Measurements from ENCODE around the gene ARMH3.

Gene ARMH3

GRCh38 chr10:101938305-101939007 is 117.5 kb downstream of the ARMH3 start:
- Histone ChIP-seq H3K27ac (ENCODE audit: low read depth, low read length) (no peak overlapping the region), H3K9ac (ENCODE audit: low read depth, low read length) (no peak overlapping the region)

GRCh38 chr10:101935431-101935830 is 120.5 kb downstream of the ARMH3 start:
- Histone ChIP-seq H3K4me1 (ENCODE audit: insufficient read depth, low read length) (peaks cover 7% of the 10 kb centered on the region; the same call in 1 of the 2 replicates), H3K27ac (ENCODE audit: low read depth, low read length) (no peak overlapping the region), H3K4me3 (ENCODE audit: low read length) (no peak overlapping the region), H3K9ac (ENCODE audit: low read depth, low read length) (no peak overlapping the region), H3K27me3 (ENCODE audit: insufficient read depth, low read length) (no peaks in the 10 kb centered on the region), H3K36me3 (ENCODE audit: insufficient read depth, low read length) (no peaks in the 10 kb centered on the region; the same call in 1 of the 2 replicates), H3K9me3 (ENCODE audit: insufficient read depth, low read depth, low read length) (no peaks in the 10 kb centered on the region)
- WGBS: 90% methylated on average over 2 of the region's 2 CpGs

More at GRCh38 chr10:101938305-101939007, 117.5 kb downstream of the ARMH3 start:
- Histone ChIP-seq H3K27me3 (ENCODE audit: insufficient read depth, low read length) (no peaks in the 10 kb centered on the region), H3K4me1 (ENCODE audit: insufficient read depth, low read length) (peaks cover 7% of the 10 kb centered on the region; the same call in 1 of the 2 replicates), H3K9me3 (ENCODE audit: insufficient read depth, low read depth, low read length) (no peaks in the 10 kb centered on the region), H3K4me3 (ENCODE audit: low read length) (no peak overlapping the region), H3K36me3 (ENCODE audit: insufficient read depth, low read length) (no peaks in the 10 kb centered on the region; the same call in 1 of the 2 replicates)
- 97% methylated on average over 3 of the region's 3 CpGs for WGBS

GRCh38 chr10:101934686-101935305 is 121.2 kb downstream of the ARMH3 start:
- no peaks in the 10 kb centered on the region; the same call in 1 of the 2 replicates for H3K36me3 ChIP-seq (ENCODE audit: insufficient read depth, low read length)
- H3K9me3 ChIP-seq (ENCODE audit: insufficient read depth, low read depth, low read length): no peaks in the 10 kb centered on the region
- WGBS: 94% methylated on average over 1 of the region's 3 CpGs
- no peaks in the 10 kb centered on the region for H3K27me3 ChIP-seq (ENCODE audit: insufficient read depth, low read length)
- no peak overlapping the region for H3K9ac ChIP-seq (ENCODE audit: low read depth, low read length)
- H3K4me3 ChIP-seq (ENCODE audit: low read length): no peak overlapping the region
- H3K4me1 ChIP-seq (ENCODE audit: insufficient read depth, low read length): peaks cover 7% of the 10 kb centered on the region; the same call in 1 of the 2 replicates
- H3K27ac ChIP-seq (ENCODE audit: low read depth, low read length): no peak overlapping the region

- no peaks in the 10 kb centered on the region for H3K27me3 ChIP-seq (ENCODE audit: insufficient read depth, low read length)
- WGBS: 96% methylated on average over 4 of the region's 4 CpGs
- H3K36me3 ChIP-seq (ENCODE audit: insufficient read depth, low read length): no peaks in the 10 kb centered on the region; the same call in 1 of the 2 replicates
- H3K4me1 ChIP-seq (ENCODE audit: insufficient read depth, low read length): peaks cover 7% of the 10 kb centered on the region; the same call in 1 of the 2 replicates
- no peak overlapping the region for H3K9ac ChIP-seq (ENCODE audit: low read depth, low read length)
- no peaks in the 10 kb centered on the region for H3K9me3 ChIP-seq (ENCODE audit: insufficient read depth, low read depth, low read length)
- no peak overlapping the region for H3K4me3 ChIP-seq (ENCODE audit: low read length)
- no peak overlapping the region for H3K27ac ChIP-seq (ENCODE audit: low read depth, low read length)
These were observed 122.0 kb downstream of the ARMH3 start for GRCh38 chr10:101933976-101934375.

GRCh38 chr10:101932183-101932582 is 123.8 kb downstream of the ARMH3 start:
- no peak overlapping the region for H3K27ac ChIP-seq (ENCODE audit: low read depth, low read length)
- peaks cover 7% of the 10 kb centered on the region; the same call in 1 of the 2 replicates for H3K4me1 ChIP-seq (ENCODE audit: insufficient read depth, low read length)
- 93% methylated on average over 3 of the region's 4 CpGs for WGBS
- no peaks in the 10 kb centered on the region for H3K36me3 ChIP-seq (ENCODE audit: insufficient read depth, low read length)
- H3K4me3 ChIP-seq (ENCODE audit: low read length): no peak overlapping the region
- no peaks in the 10 kb centered on the region for H3K27me3 ChIP-seq (ENCODE audit: insufficient read depth, low read length)
- H3K9ac ChIP-seq (ENCODE audit: low read depth, low read length): no peak overlapping the region
- H3K9me3 ChIP-seq (ENCODE audit: insufficient read depth, low read depth, low read length): no peaks in the 10 kb centered on the region

- H3K9ac ChIP-seq (ENCODE audit: low read depth, low read length): no peak overlapping the region
- no peak overlapping the region for H3K27ac ChIP-seq (ENCODE audit: low read depth, low read length)
- no peaks in the 10 kb centered on the region for H3K4me1 ChIP-seq (ENCODE audit: insufficient read depth, low read length)
- H3K36me3 ChIP-seq (ENCODE audit: insufficient read depth, low read length): no peaks in the 10 kb centered on the region
- WGBS: 98% methylated on average over 2 of the region's 2 CpGs
- H3K9me3 ChIP-seq (ENCODE audit: insufficient read depth, low read depth, low read length): no peaks in the 10 kb centered on the region
- no peak overlapping the region for H3K4me3 ChIP-seq (ENCODE audit: low read length)
- no peaks in the 10 kb centered on the region for H3K27me3 ChIP-seq (ENCODE audit: insufficient read depth, low read length)
These were observed 130.9 kb downstream of the ARMH3 start for GRCh38 chr10:101925027-101925426.

- H3K4me1 ChIP-seq (ENCODE audit: insufficient read depth, low read length): peaks cover 14% of the 10 kb centered on the region
- no peak overlapping the region for H3K4me3 ChIP-seq (ENCODE audit: low read length)
- no peak overlapping the region for H3K27ac ChIP-seq (ENCODE audit: low read depth, low read length)
- H3K9me3 ChIP-seq (ENCODE audit: insufficient read depth, low read depth, low read length): no peaks in the 10 kb centered on the region
- no peaks in the 10 kb centered on the region for H3K27me3 ChIP-seq (ENCODE audit: insufficient read depth, low read length)
- H3K9ac ChIP-seq (ENCODE audit: low read depth, low read length): no peak overlapping the region
- no peaks in the 10 kb centered on the region for H3K36me3 ChIP-seq (ENCODE audit: insufficient read depth, low read length)
These were observed 132.7 kb downstream of the ARMH3 start for GRCh38 chr10:101923256-101923655.

- no peak overlapping the region for H3K9ac ChIP-seq (ENCODE audit: low read depth, low read length)
- no peak overlapping the region for H3K4me3 ChIP-seq (ENCODE audit: low read length)
- no peaks in the 10 kb centered on the region for H3K27me3 ChIP-seq (ENCODE audit: insufficient read depth, low read length)
- H3K4me1 ChIP-seq (ENCODE audit: insufficient read depth, low read length): peaks cover 15% of the 10 kb centered on the region
- WGBS: no CpG with 5 or more reads among the region's 2 CpGs
- H3K36me3 ChIP-seq (ENCODE audit: insufficient read depth, low read length): no peaks in the 10 kb centered on the region
- H3K9me3 ChIP-seq (ENCODE audit: insufficient read depth, low read depth, low read length): no peaks in the 10 kb centered on the region
- H3K27ac ChIP-seq (ENCODE audit: low read depth, low read length): no peak overlapping the region
These were observed 133.1 kb downstream of the ARMH3 start for GRCh38 chr10:101922846-101923245.

- no peak overlapping the region for H3K4me3 ChIP-seq (ENCODE audit: low read length)
These were observed 135.4 kb downstream of the ARMH3 start for GRCh38 chr10:101920546-101920945.

GRCh38 chr10:101919026-101919770 is 136.8 kb downstream of the ARMH3 start:
- H3K36me3 ChIP-seq (ENCODE audit: insufficient read depth, low read length): no peaks in the 10 kb centered on the region
- no peaks in the 10 kb centered on the region for H3K27me3 ChIP-seq (ENCODE audit: insufficient read depth, low read length)
- peak overlapping the region; percentile 2; the same call in 1 of the 2 replicates for H3K27ac ChIP-seq (ENCODE audit: low read depth, low read length)
- whole genome bisulfite sequencing: 69% methylated on average over 8 of the region's 8 CpGs
- H3K9me3 ChIP-seq (ENCODE audit: insufficient read depth, low read depth, low read length): no peaks in the 10 kb centered on the region
- H3K9ac ChIP-seq (ENCODE audit: low read depth, low read length): no peak overlapping the region; the same call in 1 of the 2 replicates
- peaks cover 15% of the 10 kb centered on the region for H3K4me1 ChIP-seq (ENCODE audit: insufficient read depth, low read length)
- H3K4me3 ChIP-seq (ENCODE audit: low read length): no peak overlapping the region

More at GRCh38 chr10:101920546-101920945, 135.4 kb downstream of the ARMH3 start:
- Histone ChIP-seq H3K9ac (ENCODE audit: low read depth, low read length) (no peak overlapping the region), H3K4me1 (ENCODE audit: insufficient read depth, low read length) (peaks cover 15% of the 10 kb centered on the region), H3K27ac (ENCODE audit: low read depth, low read length) (no peak overlapping the region), H3K36me3 (ENCODE audit: insufficient read depth, low read length) (no peaks in the 10 kb centered on the region), H3K27me3 (ENCODE audit: insufficient read depth, low read length) (no peaks in the 10 kb centered on the region), H3K9me3 (ENCODE audit: insufficient read depth, low read depth, low read length) (no peaks in the 10 kb centered on the region)

Measured in HUES64 (cell line).